HG02870 (cell line): ENCODE results near the gene PRKD3.

Experiments used
- ATAC-seq: cut with Tn5 transposase; IDR thresholded peaks from one replicate; pipeline ENCODE4 v1.9.1; 2021; ENCODE audit warnings: mild to moderate bottlenecking, moderate library complexity; ENCODE audit not compliant: unreplicated experiment

The PRKD3 gene

DNA sequence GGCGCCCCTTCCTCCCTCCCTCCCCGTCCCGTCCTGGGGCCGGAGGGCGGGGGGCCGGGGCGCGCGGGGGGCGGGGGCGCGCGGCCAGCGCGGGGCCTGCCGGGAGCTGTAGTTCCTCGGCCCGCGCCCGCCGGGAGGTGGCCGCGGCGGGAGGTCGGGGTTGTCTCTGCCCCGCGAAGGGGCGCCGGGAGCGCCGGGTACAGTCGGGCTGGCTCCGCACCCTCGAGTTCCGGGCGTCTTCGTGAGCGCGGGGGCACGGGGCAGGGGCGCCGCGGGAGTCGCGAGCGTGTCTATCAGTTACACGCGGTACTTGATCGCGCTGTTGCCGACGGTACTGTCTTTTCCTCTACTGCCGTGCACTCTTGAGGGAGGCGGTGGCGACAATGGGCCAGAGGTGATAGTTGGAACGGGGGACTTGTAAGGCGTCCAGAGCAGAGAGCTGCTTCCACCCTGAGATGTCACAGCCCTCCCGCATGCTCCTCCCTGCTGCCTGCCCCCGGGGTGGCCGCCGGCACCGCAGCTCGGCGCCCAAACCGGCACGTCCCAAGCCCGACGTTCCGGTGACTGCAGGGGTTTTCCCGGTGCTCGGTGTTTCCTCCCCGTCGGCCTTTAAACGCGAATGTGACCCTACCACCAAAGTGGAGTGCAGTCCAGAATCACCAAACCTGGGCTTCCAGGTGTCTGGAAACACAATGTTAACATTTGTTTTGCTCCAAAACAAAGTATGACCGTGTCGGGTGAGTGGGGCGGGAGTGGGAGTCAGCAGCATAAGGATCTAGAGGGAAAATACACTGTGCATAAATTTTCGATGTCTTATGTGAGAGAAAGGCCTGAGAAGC lies at the start of gene PRKD3:
Gene PRKD3 (minus strand): TSS at position 48 of the 839 bp plus-strand sequence. CDS start 8,309 bp downstream, outside the sequence.
- peak; percentile 59 for ATAC-seq

DNA sequence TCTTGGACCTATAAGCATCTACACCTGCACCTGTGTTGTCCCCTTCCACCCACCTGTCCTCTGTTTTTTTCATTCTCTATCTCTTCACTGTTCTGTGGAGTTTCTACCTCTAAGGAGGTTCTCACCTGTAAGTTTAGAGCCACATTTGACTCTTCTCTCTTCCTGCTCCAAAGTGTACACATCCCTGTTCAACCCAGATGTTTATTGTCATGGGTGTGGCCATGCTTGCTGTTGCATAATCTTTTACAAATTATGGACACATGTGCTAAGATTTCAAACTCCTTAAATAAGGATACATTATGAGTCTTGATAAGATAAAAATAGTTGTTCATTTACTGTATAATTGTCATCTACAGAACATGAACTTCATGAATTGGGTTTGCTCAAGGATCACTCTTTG lies 47.4 kb upstream of the PRKD3 start:
- ATAC-seq = no peak

DNA sequence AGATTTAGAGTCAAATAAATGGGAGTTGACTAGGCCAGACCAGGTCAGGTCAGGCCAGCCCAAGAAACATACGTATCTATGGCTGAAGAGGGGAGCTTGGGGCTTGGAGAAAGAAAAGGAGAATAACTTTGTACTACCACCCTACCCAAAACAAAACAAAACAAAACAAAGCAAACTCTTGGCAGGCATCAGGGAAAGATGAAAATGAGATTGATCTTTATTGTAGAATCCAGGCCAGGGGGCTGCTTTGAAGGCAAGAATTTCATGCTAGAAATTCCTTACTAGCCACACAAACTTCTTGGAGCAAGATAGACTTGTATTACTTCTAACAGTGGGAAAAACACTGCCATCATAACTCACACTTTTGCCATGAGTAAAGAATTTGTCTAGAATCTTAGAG lies 46.0 kb upstream of the PRKD3 start:
- ATAC-seq = no peak

DNA sequence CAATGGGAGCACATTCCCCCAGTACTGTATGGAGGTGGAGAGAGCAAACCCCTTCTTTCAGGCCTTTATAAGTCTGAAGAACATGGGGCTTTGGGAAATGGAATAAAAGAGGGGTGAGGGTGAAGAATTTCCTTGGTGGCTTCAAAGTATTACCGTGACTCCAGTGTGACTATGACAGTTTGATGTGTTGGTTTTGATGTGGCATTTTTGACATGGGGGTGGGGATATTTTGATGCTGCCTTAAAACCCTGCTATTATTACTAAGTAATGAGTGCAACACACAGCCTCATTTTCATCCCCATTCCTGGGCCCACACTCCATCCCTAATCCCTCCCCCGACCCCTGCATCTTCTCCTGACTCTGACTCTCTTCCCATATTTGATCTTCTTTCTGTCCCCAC lies 43.4 kb upstream of the PRKD3 start:
- ATAC-seq = no peak

DNA sequence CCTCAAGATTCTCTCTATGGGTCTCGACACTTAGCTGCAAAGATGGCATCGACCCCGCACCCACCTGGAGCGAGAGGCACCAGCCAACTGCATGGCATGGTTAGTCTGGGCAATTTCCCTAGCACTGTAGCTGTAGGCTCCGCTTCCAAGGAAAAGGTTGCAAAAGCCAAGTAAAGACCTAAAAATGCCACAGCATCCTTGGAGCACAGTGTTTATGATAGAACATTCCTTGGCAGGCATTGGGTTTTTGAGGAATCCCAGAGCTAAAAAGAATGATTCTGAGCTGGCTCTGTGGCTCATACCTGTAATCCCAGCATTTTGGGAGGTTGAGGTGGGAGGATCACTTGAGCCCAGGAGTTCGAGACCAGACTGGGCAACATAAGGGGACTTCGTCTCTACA lies 42.7 kb upstream of the PRKD3 start:
- no peak for ATAC-seq

DNA sequence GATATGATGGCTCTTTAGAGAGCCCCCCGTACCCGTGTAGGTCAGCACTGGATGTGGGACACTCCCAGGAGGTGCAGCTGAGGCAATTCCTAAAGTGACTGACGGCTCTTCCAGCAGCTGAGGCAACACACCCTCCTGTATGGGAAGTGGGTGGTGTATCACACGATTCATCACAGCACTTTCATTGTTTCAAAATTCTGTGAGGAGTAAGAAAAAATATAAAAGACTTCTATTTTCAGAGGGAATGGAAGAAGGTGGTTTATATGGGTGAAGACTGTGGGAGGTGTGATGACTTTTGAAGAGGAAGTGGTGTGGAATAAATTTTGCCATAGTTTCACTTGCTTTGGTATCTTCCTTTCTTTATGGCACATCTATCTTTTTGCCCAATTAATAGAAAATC lies 42.1 kb upstream of the PRKD3 start:
- no peak for ATAC-seq

DNA sequence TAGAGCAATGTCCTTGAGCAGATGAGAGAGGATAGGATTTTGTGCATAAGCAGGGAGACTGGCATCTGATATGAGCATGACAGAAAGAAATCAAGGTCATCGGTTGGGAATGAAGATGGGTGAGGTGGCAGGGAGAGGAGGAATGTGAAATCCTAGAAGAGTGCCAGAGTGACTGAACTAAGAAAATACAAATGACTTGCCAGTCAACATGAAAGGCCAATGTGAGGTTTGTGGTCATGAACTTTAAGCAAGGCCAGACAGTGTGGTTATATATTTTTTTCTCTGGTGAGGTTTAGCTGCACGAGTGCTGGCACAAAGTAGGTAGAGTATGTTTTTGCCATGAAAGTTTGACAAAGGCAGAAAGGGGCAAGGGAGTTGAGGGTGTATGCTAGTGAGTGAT lies 41.0 kb upstream of the PRKD3 start:
- peak; percentile 89 for ATAC-seq

DNA sequence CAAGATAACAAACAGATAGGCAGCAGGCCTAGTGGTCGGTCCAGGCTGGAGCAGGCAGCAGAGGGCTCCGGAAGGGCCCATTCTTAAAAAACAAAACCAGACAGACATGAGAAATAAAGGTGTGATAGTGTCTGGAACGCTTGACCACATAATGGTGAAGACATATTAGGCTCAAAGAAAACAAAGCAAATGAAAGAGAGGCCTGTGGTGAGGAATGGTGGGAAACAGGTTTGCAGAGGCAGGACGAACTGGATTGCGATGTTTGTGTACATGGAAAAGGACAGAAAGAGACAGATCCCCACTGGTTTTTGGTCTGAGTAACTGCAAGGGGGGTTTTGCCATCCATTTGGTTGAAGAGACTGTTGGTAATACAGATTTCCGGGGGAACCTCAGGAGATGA lies 39.7 kb upstream of the PRKD3 start:
- ATAC-seq = no peak

DNA sequence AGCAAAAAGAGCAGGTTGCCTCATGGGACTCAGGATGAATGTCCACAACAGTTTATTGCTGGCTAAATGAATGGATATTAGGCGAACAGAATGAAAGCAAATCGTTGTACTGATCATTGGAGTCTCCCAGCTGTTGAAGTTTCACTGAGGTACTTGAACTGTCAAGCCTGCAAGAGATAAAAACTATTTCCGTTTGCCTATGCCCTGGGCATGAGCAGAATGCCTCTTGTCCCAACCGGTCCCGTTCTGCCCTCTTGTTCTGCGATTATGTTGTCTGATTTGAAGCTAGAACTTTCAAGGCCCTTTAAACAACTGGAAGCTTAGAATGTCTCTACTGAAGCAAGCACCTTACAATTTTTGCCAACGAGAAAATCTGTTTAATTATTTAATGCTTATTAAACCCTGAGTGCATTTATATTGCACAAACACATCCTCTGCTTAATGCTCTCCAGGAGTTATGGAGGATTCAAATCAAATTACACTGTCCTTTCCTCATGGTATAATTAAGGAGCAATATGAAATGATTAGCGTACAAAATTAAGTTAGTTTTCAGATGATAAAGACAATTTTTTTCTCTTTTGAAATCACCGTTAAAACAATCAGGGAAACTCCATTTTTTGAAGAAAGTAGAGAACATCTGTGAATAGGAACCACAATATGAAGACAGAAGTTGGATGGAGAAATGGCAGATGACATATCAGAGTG lies 37.5 kb upstream of the PRKD3 start:
- ATAC-seq = no peak

DNA sequence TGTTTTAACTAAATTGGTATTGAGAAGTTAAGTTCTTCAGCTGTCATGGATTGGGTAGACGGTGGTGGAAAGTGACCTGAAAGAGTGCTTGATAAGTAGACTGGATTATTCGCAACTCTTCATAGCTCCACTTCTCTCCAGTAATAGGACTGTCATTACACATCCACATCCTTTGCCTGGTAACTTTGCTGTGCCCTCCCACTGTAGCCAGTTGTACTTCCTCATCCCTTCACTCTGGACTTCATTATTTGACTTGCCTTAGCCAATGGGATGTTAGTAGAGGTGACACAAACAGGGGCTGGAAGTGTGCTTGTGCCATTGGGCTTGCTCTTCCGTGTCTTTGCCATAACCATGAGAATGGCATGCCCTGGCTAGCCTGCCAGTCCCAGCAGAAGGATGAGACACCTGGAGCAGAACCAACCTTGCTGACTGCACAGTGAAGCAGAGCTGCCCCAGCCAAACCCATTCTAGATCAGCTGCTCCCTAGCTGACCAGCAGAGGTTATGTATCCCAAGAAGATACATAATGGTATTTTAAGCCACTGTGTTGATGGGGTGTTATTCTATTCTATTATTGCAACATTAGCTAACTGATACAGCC lies 36.7 kb upstream of the PRKD3 start:
- no peak for ATAC-seq

DNA sequence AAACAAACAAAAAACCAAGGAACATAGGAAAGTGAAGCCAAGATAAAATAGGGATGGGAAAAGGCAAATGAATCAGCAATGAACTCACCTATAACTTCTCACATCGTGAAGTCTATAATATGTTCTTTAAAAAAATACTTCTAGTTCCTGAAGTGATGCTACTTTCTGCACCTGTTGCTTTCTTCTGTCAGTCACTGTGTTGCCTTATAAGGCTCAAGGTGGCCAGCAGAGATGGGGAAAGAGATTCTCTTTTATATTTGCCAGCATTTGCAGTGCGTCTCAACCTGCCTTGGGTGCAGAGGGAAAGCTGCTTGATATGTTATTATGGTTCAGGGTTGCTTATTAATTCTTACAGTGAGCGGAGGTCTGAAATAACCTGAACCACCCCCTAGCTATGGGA lies 33.8 kb upstream of the PRKD3 start:
- ATAC-seq = no peak

DNA sequence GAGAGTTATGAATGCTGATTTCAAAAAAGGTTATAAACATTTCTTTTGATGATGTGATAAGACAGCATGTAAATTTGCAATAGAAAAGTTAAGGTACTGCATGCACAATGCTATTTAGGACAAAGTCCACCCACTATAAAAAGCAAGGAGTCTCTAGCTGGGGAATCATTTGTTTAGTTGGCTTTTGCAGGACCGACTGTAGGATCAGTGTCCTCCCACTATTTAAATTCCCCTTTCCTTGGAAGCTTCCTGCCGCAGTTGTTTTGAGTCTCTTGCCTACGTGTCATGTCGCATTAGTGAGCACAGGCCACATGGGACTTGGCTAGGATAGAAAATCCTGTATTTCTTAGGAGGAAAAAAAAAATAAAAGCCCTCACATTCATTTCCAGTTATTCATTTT lies 32.9 kb upstream of the PRKD3 start:
- ATAC-seq = no peak

DNA sequence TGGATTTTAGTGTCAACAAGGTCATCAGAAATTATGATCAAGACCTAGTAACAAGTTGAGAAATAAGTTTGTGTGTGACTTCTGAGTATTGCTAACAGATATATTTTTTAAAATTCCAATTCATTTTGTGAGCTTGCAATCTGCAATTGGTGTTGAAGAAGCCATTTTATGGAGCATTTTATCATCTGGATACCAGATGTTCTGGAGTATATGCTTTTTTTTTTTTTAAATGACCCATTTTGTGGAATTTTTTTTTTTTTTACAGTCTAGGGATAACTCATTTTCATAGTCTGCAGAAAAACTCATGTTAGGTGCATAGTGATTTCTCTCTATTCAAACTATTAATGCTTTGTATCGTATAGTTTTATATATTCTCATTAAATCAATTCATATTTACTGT lies 32.4 kb upstream of the PRKD3 start:
- ATAC-seq = no peak

DNA sequence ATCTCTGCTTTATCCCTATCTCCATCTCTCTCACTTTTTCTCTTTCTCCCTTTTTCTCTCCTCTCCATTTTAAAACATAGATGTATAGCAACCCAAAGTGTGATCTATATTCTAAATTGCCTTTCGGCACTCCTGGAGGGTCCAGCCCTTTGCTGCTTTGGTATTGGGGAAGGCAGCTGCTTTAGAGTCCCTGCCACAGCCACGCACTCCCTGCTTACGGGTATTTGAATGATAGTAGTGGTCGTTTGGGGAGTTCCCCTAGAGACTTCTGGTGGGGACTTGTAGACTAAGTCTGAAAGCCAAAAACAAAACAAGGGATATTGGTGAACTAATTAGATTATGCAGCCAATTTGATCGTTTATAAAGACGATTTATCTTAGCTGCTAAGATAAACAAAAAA lies 31.7 kb upstream of the PRKD3 start:
- no peak for ATAC-seq

DNA sequence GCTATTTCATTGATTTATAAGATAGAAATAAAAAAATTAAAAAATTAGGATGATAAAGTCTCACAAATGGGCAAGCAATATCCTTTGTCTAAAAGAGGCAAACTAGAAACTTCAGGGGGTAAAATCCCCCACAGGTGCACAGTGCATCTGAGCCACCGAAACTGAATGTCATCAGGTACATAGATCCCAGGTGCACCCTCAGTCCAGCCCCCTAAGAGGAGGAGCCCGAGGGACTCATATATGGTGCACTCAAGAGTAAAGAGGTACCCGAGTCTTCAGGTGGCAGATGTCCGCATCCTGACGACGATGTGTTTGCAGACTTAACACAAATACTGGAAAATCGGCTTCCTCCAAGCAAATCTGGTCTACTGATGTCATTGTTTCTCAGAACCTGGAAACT lies 31.1 kb upstream of the PRKD3 start:
- ATAC-seq = no peak

DNA sequence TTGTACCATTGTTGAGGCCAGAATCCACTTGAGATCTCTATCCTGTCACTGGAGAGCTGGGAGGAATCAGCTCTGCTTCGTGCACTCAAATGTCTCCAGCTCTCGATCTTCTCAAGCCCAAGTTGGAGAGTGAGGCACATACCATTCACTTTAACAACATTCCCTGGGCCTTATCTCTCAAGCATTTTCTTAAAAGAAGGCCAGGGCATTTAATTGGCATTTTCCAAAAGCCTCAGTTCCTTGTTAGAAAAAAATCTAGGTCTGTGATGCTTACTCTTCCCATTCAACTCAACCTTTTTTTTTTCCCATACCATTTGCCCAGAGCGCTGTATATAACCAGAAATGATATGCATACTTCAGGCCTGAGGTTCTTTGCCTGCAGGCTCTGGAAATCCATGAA lies 29.9 kb upstream of the PRKD3 start:
- no peak for ATAC-seq

DNA sequence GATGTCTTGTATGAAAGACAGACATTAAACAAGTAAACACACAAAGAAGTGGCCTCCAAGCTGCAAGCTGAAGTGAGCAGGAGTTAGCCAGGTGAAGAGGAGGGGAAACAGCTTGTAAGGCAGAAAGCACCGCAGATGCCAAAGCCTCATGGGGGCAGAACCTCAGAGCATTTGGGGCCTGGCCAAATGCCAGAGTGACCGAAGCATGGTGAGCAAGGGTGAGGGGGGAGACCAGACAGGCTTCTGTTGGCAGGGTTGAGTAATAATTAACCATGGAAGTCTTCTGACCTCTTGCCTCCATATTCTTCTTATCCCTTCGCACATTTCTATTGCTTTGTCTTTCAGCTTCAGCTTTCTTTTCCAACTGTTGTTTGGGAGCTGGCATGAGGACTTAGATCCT lies 25.4 kb upstream of the PRKD3 start:
- ATAC-seq = no peak

DNA sequence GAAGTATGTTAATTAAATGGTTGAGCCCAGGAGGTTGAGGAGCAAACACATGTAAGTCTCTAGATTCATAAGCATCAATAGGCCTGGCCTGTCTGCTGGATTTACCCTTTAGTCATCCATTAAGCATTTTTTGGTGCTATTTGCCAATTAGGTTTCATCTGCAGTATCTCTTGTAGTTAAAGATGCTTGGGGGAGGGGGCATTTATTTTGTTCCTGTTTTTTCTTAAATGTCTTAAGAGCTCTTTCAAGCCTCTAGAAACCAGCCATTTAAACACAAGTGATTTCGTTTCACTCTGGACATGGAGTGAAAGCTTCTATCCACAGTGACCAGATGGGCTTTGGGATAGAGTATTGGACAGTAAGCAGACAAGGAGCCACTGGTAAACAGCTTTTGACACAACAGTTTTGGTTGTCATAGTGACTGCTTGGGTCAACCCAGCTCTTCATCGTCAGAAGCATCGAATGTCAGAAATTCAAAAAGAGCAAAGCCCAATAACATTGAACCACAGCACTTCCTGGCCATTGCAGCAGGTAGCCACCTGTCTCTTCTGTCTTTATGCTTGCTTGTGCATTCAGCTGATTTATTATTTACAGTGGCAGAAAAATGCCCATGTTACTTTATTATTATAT lies 24.7 kb upstream of the PRKD3 start:
- no peak for ATAC-seq

DNA sequence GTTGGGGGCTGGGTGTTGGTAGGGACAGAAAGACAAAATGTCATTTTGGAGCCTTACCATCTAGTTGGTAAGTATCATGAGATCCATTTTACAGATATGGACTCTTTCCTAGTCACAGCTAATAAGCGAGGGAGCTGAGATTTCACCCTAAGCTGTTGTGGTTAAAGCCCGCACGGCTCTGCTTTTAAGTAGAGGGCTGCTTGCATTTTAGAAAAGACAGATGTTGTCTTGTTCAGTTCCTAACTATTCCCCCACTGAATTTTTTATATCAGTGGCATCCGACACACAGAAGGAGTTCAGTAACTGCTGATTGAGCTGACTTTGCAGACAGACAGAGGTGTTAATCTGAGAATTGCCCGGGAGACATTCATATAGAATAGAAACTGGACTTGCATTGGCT lies 23.5 kb upstream of the PRKD3 start:
- ATAC-seq = no peak

DNA sequence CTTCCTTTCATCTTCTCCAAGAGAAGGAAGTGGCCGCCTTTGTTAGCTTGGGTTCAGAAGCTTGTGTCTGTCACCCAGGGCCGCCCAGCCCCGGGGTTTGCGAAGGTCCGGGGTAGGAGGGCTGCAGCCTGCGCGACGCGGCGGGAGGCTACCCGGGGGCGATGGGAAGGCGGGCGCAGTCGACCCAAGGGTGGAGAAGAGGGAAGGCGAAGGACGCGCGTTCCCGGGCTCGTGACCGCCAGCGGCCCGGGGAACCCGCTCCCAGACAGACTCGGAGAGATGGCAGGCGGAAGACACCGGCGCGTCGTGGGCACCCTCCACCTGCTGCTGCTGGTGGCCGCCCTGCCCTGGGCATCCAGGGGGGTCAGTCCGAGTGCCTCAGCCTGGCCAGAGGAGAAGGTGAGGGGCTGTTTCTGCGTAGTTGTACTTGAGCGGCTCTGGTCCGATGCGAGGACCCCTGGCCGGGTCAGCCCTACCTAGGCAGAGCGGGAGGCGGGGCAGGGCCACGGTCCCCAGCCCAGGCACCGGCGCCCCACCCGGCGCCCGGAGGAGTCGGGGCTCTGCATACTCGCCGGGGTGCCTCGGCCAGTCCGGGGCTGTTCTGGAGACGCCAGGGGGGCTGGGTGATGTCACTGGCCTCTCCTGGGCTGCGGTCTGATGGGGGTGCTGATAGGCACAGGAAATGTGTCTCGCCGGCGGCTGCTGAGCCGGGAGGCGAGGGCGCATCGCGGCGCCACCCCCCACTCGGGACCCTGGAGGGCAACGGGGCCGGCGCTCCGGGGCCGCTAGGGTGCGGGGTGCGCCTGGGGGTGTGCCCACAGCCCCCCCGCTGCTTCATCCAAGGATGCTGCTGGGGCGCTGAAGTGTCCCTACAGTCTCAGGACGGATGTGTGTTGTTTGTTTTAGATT lies 20.1 kb upstream of the PRKD3 start, which contains the start of gene QPCT:
Gene QPCT (plus strand): TSS at position 178 of the 909 bp plus-strand sequence. CDS start 102 bp downstream, at position 280.
- no peak for ATAC-seq
